HT1080 (cell line): ENCODE data around the gene PIGW. TPM values are rescaled to one million over a fixed set of nuclear protein-coding genes. Genes with fewer than 3 reads are reported as not detected.
"Not testable (repeated sequence)": the region's sequence is repeated elsewhere in the genome, so short reads cannot be mapped to it uniquely, and the experiment has no call there.

Source experiments
- DNase-seq: peaks from one replicate; pipeline ENCODE4 v3.0.0-alpha.2; 2015; ENCODE audit warnings: low read depth
- total RNA-seq: library from RNA; depleted of rRNA; stranded (reverse); fragments of >200 nt; shearing (Covaris generic); gene quantifications from 2 replicates; pipeline ENCODE4 v1.2.3, GENCODE V29; 2014

The PIGW gene
- total RNA-seq, 1 experiment from 2014 or later, result 27.9 TPM

DNA sequence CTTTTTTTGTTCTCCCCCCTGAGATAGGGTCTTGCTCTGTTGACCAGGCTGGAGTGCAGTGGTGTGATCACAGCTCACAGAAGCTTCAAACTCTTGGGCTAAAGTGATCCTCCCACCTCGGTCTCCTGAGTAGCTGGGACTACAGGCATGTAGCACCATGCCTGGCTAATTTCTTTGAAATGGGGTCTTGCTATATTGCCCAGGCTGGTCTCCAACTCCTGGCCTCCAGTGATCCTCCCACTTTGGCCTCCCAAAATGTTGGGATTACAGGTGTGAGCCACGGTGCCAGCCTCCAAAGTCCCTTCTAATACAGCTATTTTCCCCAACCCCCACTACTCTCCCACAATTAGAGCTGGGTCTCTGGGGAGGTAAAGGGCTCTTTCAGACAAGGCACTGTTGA lies 26.3 kb upstream of the PIGW start:
- not testable (repeated sequence) for DNase-seq

DNA sequence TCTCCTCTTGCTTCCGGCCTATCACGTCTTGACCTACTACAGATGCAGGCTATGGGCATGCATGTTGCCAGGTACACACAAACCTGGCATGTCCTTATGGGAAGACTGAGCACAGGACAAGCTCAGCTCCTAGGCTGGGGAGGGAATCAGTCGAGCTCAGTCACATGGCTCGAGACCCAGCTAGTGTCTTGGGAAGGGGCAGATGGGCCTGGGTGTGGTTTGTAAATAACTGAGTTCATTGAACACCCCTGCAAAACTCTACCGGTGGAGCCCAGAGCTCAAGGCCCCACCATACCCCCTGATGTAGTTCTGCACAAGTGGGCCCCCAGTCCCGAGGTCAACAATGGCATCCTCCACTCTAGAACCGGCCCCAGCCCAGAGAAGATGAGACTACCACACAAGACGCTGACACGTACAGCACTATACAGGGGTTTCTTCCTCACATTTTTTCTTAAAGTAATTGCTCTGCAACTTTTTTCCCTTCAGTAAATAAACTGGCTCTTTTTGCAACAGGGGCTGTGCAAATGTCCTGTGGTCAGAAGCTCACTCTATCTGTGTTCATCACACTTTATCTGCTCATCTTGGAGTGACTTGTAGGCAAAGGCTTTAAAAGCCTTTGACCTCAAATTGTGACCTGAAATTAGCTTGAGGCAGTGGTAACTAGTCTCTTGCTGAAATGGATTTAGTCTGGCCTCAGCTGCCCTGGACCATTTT lies 25.4 kb upstream of the PIGW start:
- DNase-seq, result no peak

DNA sequence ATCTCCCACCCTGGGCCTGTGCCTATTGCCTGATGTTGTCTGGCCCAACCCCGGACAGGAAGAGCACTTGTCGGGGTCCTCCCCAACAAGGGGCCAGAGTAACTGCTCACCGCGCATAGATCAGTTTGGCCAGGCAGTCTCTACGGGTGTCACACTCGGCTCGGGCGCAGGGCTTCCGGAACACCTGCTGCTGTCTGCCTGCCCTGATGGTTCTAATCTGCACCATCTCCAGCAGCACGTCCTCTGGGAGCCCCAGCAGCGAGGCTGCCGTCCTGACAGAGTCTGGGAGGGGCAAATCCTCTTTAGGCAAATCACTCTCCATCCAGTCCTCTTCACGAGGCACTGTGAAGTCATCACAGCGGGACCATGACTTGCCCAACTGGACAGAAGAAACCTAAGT lies 24.2 kb upstream of the PIGW start:
- DNase-seq, result no peak

DNA sequence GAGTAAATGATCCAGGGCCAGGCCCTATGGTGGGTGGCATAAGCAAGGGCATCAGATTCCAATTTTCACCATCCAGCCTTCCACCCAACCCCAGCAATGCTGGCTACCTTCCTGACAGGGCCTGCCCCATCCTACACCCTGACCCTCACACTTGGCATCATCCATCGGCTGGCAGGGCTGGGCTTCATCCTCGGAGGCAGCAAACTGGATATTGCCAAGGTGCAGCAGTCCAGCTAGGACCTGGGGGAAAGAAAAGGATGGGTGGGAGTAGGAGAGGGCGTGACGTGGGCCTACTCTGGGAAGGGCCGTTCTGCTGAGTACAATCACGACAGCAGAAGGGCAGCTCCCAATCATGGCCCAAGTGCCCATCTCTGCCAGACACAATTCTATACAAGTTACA lies 23.6 kb upstream of the PIGW start:
- DNase-seq, result no peak

DNA sequence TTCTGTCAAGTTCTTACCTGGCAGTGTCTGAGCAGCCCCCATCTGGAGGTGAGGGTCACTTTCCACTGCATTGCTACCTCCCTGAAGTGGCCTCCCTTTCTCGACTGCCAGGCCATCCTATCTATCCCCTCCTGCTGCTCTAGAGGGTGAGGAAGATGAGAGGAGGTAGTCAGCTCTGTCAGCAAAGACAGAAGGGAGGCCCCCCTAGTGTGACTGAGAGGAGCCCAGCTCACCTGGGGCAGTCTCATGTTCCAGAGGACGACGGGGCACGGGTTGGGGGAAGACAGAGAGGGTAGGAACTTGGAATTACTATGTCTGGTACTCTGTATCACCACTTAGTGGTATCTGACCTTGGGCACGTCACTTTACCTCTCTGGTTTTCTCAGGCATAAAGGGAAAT lies 22.1 kb upstream of the PIGW start:
- no peak for DNase-seq

DNA sequence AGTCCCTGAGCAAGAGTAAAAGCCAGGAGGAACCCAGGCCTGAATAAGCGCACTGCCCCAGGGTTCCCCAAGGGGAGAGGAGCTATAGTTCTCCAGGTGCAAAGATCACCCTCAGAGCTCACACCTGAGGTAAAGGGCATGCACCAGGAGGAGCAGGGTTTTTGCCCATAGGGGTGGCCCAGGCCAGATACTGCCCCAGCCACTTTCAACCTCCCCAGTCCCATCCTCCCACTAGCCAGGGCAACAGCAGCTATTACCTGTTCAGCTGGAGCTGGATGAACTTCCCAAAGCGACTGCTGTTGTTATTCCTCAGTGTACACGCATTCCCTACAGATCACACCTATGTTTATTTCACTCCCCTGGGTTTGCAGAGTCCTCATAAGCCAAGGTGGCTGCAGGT lies 19.9 kb upstream of the PIGW start:
- no peak for DNase-seq

DNA sequence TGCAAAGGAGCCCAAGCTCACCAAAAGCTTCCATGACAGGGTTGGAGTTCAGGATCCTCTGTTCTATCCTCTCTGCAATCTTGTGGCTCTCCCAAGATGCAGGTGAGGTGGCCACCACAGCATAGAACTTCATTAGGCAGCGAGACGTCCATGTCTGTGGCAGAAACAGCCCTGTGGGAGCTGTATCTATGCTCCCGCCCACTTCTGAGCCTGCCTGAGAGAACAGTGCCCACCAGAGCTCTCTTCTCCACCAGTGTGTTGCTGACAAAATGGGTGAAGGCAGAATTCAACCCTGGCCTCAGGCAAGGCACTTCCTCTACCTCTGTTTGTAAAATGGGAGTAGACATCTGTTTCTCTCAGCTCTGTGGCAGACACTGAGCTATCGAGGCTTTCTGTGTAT lies 18.9 kb upstream of the PIGW start:
- no peak for DNase-seq

DNA sequence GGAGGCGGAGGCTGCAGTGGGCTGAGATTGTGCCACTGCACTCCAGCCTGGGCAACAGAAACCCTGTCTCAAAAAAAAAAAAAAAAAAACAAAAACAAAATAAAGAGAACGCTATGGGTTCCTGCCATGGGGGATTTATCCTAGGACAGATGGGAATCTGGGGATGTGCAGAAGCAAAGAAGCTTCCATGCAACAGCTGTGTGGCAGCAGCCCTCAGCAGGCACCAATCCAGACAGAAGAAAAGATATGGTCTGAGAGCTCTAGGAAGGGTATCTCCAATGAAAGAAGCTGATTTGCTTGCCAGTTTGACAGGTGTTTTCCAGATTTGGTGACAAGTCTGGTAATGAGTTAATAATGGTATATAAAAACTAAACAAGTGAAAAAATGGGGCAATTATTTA lies 11.7 kb upstream of the PIGW start:
- no peak for DNase-seq

DNA sequence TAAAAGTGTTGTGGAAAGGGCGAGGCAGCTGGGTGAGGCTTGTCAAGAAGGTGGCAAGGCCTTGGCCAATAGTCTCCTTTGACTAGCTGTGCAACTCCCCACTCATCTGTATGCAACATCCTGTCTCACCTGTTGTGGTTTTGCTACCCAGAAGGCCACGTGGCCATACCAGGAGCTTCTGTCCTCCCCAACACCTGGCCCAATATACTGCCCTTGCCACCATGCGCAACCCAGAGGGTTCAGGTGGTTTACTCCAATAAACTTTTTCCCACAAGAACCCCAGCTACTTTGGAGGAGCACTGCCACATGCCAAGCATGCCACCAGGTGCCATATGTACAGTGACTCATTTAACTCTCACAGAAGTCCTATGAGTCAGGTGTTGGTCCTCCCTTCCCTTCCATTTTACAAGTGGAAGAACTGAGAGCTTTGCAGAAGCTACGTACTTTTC lies 10.3 kb upstream of the PIGW start:
- DNase-seq, result peak; percentile 73

DNA sequence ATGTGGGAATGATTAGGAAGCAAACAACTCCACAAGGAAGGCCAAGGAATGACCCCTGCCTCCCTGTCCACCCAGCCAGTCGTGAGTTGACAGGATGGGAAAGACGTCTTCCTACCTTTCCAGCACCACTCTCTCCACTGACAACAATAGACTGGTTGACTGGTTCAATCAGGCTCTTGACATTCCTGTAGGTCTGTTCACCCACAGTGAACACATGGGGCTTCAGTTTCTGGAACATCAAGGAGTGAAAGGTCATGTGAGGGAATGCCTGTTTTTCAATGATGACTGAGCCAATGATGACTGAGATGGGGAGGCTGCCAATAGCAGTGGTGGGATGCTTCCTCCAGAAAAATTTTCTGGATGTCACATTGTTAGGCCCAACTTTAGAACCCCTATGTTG lies 9.7 kb upstream of the PIGW start:
- DNase-seq, result peak; percentile 25

DNA sequence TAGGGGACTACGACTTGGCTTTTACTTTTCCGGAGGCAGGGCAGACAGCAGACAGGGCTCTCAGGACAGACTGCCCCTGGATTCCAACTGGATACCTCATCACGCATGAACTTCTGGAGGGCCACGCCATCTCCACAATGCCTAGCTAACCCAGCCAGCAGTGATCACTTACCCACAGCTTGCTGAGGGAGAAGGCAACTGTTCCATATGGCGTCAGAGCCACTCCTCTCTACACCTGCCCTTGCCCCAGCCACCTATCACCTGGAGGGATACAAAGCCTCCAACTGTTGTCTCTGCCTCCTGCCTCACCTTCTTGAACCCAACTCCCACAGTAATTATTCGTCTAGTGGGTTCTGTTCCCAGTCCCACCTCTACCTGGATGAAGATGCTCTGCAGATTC lies 8.9 kb upstream of the PIGW start:
- DNase-seq, result no peak

DNA sequence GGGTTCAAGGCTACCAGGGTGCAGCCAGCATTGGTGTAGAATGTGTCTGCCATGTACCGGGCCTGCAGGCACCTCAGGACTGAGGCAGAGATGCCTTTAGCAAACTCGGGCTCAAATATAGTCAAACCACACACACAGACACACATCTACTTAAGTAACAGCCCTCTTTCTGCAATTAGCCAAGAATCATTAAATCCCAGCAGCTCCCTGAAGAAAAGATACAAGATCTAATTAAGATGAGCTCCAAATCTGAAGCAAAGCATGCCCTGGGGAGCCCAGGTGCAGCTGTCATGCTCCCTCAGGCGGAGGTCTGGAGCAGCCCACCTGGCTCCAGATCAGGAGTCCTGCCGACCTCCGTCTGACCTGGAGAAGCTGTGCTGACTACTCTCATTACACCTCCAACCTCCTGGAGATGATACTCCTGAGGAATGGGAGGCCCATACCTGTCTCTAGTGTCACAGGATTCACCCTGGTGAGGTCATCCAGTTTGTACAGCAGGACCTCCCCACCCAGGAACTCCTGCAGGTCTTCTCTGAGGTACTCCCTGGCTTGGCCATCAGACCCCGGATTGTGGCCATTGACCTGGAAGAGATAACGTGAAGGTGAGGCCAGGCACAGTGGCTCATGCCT lies 7.1 kb upstream of the PIGW start:
- DNase-seq, result no peak

DNA sequence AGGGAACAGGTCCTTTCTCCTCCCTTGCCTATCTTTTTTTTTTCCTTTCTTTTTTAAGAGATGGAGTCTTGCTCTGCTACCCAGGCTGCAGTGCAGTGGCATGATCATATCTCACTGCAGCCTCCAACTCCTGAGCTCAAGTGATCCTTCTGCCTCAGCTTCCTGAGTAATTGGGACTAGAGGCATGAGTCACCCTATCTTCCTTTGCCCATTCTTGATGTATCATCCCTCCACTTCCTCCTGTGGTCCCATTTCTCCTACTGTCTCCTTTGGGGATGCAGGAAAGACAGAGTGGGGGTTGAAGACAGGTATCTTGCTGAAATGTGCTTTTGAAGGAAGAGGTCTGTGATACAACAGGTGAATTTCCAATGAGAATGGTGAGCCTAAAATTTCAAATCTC lies 5.7 kb upstream of the PIGW start:
- DNase-seq, result peak; percentile 94

DNA sequence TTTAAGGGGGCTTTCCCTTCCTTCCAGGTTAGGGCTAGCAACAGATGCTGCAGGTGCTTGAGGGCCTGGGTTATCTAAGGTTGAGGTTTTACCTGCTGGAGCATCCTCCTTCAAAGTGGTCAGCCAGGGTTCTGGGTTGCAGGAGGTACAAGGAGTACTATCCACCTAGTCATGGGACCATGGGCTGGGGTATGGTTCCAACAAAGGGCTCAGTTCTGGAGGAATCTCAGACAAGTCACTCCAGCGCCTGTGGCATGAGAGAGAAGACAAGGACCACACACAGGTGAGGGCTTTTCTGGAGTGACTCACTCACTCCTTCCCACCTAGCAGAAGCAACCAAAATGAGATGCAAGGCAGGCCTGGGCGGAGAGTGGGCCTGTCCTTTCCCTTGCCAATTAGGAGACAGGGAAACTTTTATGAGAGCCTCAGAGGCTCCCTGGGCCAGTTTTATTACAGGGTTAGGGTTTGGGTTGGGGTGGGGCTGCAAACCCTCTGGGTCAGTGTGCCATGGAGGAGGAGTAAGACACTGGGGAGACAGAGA lies 2.3 kb upstream of the PIGW start:
- no peak for DNase-seq

DNA sequence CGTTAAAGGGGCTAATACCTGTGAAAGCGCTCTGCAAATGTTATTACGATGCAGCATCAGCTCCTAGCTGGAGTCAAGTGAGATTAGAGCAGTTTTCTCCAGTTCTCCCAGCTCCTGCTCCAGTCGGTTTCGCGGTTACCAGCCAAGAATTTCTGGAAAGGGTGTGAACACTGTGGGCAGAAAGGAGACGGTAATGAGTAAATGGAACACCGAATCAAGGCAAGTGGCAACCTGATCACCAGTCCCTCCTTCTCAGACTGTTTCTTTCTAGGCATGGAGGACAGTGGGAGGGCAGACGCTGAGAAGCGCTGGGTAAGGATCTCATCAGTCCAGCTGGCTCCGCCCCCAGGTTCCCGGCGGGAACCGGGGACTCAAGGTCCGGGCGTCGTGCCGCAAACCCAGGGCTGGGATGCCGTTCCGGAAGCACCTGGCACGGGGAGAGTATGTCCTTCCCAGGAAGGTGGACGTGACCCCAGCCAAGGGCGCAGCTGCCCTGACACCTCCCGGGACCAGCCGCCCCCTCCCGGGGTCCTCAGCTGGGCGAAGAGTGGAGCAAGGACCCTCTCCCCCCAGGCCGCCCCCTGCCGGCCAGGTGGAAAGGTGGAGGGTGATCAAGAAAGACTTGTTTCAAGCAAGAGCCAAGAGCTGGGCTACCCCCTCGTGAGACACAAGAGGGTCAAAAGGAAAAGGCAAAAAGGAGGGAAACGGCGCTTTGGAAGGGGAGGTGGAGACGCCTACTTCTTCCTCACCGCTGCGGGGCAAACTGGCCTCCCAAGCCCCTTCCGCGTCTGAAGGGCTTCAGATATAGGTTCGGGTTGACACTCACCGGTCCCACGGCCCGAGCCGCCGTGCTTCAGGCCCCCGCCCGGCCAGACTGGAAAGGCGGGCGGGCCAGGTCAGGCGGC lies 600 bp upstream of the PIGW start:
- DNase-seq, result peak; percentile 60

DNA sequence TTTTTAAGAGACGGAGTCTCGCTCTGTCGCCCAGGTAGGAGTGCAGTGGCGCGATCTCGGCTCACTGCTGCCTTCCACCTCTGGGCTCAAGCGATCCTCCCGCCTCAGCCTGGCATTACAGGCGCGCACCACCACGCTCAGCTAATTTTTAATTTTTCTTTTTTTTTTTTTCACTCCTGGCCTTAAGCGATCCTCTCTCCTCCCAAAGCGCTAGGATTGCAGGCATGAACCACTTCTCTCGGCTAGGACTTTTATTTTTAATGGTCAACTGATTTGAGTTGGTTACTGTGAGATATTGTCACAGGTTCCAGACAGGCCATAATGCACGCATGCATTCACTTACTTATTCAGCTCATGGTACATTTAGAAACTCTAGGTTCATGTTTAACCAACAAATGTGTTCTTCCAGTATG lies 888 bp downstream of the PIGW start:
- DNase-seq, result no peak

DNA sequence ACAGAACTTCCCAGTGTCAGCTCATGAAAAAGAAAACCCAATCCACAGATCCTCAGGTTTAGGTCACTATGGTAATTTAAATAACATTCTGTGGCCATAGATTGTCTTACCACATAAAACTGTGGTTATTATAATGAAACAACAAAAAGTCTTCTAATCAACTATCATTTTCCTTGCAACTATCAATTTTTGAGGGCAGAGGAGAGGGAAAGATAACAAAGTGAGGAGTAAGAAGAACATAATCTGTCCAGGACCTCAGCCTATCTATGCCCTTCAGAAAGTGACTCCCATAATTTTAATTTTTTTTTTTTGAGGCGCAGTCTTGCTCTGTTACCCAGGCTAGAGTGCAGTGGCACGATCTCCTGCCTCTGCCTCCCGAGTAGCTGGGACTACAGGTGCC lies 5.9 kb downstream of the PIGW start:
- no peak for DNase-seq

DNA sequence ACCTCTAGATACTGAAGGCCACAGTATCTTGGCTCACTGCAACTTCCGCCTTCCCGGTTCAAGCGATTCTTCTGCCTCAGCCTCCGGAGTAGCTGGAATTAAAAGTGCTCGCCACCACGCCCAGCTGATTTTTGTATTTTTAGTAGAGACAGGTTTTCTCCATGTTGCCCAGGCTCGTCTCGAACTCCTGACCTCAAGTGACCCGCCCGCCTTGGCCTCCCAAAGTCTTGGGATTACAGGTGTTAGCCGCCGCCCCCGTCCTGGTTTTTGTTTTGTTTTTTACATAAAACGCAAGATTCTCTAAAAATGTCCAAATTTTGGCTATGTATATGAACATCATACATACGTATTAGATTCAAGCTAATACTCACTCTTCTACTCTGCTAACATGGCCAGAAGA lies 8.0 kb downstream of the PIGW start:
- no peak for DNase-seq

DNA sequence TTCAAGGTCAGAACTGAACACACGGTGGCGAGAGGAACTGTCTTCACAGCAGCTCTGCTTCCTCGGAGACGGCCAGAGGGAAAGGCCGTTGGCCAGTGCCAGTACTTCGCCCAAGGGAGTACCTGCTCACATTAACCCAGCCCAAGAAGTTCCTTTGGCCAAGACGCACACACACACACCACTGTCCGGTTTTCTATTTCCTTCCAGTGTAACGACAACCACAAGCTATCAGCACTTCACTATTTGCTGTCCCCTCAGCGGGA lies 9.2 kb downstream of the PIGW start:
- peak; percentile 52 for DNase-seq

DNA sequence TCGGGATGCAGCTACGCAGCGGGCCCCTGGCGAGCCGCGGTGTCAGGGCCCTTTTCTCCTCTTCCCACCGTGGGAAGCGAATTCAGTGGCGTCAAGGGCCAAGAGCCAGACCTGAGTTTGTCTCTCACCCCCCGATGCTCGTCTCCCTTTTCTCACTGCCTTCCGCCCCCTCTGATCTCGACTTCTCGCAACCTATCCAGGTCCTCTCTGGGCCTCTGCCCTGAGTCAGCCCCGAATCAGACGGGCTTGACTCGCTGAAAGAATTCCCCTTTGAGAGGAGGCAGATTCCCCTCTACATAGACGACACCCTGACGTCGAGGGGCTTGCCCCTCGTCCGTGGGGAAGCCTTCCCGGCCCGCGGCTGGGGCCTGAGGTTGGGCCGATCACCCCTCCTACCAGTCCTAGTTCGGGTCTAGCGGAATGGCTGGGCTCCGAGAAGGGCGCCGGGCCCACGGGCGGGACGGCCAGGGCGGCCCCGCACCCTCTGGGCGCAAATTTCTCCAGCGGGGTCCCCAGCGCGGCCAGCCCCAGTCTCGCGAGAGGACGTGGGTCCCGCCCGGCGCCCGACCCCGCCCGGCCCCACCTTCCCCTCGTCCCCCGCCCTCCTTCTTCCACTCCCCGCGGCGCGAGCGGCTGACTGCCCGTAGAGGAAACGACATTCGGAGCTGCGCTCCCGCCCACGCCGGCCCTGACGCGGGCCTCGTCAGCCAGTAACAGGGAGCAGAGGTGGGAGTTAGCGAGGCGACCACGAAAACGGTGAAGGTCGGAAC lies 9.7 kb downstream of the PIGW start, which contains the start of gene GGNBP2:
TSS of gene GGNBP2 (plus strand) at position 613 of the 770 bp plus-strand sequence. CDS start 806 bp downstream, outside the sequence.
- peak; percentile 78 for DNase-seq

DNA sequence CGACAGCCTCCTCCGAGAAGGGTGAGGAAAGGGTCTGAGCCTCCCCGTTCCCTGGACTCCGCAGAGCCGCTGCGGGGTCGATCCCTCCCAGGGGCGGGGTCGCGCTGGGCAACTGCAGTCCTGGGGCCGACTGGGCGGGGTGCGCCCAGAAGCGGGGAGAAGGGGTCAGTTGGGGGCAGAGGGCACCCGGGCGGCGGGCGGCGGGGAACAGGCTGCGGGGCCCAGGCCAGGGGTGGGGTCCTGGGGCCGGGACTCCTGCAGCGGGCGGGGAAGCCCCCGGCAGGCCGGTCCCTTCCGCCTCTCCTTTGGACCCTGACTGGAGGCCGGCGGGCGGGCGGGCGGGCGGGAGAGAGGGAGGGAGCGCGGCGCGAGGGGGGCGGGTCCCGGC lies 10.3 kb downstream of the PIGW start:
- DNase-seq, result no peak
